Liver (tissue), 9 donors: Measurements from ENCODE around the gene UVSSA. TPM values are rescaled to one million over a fixed set of nuclear protein-coding genes. Genes with fewer than 3 reads are reported as not detected.

Experiments
- DNase-seq: peaks from one replicate; pipeline ENCODE4 v3.0.0-alpha.2; 2017; ENCODE audit warnings: low spot score
- H3K27ac ChIP-seq, 2 donors: one replicate each; pipeline ENCODE4 v1.7.0; 2013; ENCODE audit warnings: inconsistent platforms in 2 of 2, low read length in 2 of 2, control low read depth in 1 of 2, low read depth in 1 of 2, mild to moderate bottlenecking in 1 of 2
- H3K27me3 ChIP-seq, 4 donors: one replicate each; pipeline versions ENCODE4 v1.6.1 to v1.7.0; 2013; ENCODE audit warnings: low read length in 3 of 4, inconsistent platforms in 1 of 4, mild to moderate bottlenecking in 1 of 4, moderate library complexity in 1 of 4; ENCODE audit not compliant: control insufficient read depth in 4 of 4, insufficient read depth in 4 of 4
- H3K36me3 ChIP-seq, 4 donors: one replicate each; pipeline versions ENCODE4 v1.6.1 to v1.7.0; 2013; ENCODE audit warnings: low read length in 3 of 4, mild to moderate bottlenecking in 3 of 4, low read depth in 1 of 4, moderate library complexity in 1 of 4; ENCODE audit not compliant: control insufficient read depth in 4 of 4, insufficient read depth in 3 of 4
- H3K4me1 ChIP-seq, 4 donors: one replicate each; pipeline versions ENCODE4 v1.6.1 to v1.7.0; 2013; ENCODE audit warnings: low read length in 3 of 4, mild to moderate bottlenecking in 3 of 4, moderate library complexity in 1 of 4; ENCODE audit not compliant: control insufficient read depth in 4 of 4, insufficient read depth in 4 of 4
- H3K4me3 ChIP-seq, 3 donors: one replicate each; pipeline versions ENCODE4 v1.6.1 to v1.7.0; 2013; ENCODE audit warnings: low read length in 3 of 3, control low read depth in 1 of 3, low read depth in 1 of 3, mild to moderate bottlenecking in 1 of 3
- H3K9ac ChIP-seq, 2 donors: one replicate each; pipeline ENCODE4 v1.7.0; 2013; ENCODE audit warnings: low read length in 2 of 2, mild to moderate bottlenecking in 2 of 2, moderate library complexity in 2 of 2, control low read depth in 1 of 2, low read depth in 1 of 2
- H3K9me3 ChIP-seq, 4 donors: one replicate each; pipeline versions ENCODE4 v1.6.1 to v1.7.0; 2013; ENCODE audit warnings: low read length in 3 of 4; ENCODE audit not compliant: control insufficient read depth in 4 of 4
- CTCF ChIP-seq: fragments of 150-350 bp; IDR thresholded peaks from 2 replicates; pipeline ENCODE4 v1.5.1; 2017; ENCODE audit warnings: improper control_type of control experiment, low read depth, low read length; ENCODE audit not compliant: missing input control
- EGR1 ChIP-seq, 2 donors: IDR thresholded peaks; 2 replicates each; pipeline ENCODE4 v1.6.1; 2016 to 2018; ENCODE audit warnings: antibody characterized with exemption in 2 of 2, low read depth in 2 of 2
- FOXA1 ChIP-seq: IDR thresholded peaks from 2 replicates; pipeline ENCODE4 v1.6.1; 2016; ENCODE audit warnings: antibody characterized with exemption
- GABPA ChIP-seq, 2 donors: IDR thresholded peaks in 1 of 2; conservative IDR thresholded peaks in 1 of 2; 2 replicates each; pipeline ENCODE4 v1.6.1; 2016; ENCODE audit warnings: antibody characterized with exemption in 2 of 2, mild to moderate bottlenecking in 1 of 2, moderate library complexity in 1 of 2
- HNF4A ChIP-seq, 2 donors: conservative IDR thresholded peaks; 2 replicates each; pipeline ENCODE4 v1.6.1; 2016; ENCODE audit warnings: antibody characterized with exemption in 2 of 2, mild to moderate bottlenecking in 2 of 2
- REST ChIP-seq: IDR thresholded peaks from 2 replicates; pipeline ENCODE4 v1.6.1; 2016; ENCODE audit warnings: antibody characterized with exemption, mild to moderate bottlenecking
- YY1 ChIP-seq: IDR thresholded peaks from 2 replicates; pipeline ENCODE4 v1.6.1; 2016; ENCODE audit warnings: antibody characterized with exemption, mild to moderate bottlenecking
- ZBTB33 ChIP-seq: IDR thresholded peaks from 2 replicates; pipeline ENCODE4 v1.6.1; 2016; ENCODE audit warnings: antibody characterized with exemption
- WGBS: extraction: QIAGEN DNeasy Blood & Tissue Kit; methylation state at CpG from one replicate; pipeline ENCODE4 v1.1.7; 2013; 5-methylcytosine and 5-hydroxymethylcytosine counted together
- polyA plus RNA-seq, 2 donors: library from polyadenylated mRNA; stranded (reverse) in 1 of 2; unstranded in 1 of 2; fragments of 200-250 nt in 1 of 2; fragments of >200 nt in 1 of 2; fragmentation: Nextera tagmentation in 1 of 2; extraction: Ambion mirVana in 1 of 2; gene quantifications; one replicate each; pipeline versions ENCODE4 v1.2.1 to v1.2.3, GENCODE V29; 2013 to 2015
- total RNA-seq, 2 donors: library from RNA; depleted of rRNA; stranded (reverse); fragments of >200 nt; gene quantifications; one replicate each; pipeline ENCODE4 v1.2.3, GENCODE V29; 2014
- donor health status: healthy.
- donor health status: healthy.
- donor health status: healthy.
- donor health status: healthy.
- donor health status: healthy.

UVSSA gene
- total and polyA plus RNA-seq, 4 donors: 2.2 to 18.3 (median 3.6) TPM

- peaks cover 5 to 63% (median 7%) of the 10 kb centered on the region in 4 donors for H3K27me3 ChIP-seq
- 11% methylated on average over 90 of the region's 90 CpGs for WGBS
- no peak for TF ChIP-seq HNF4A (conservative IDR thresholded peaks at IDR 0.05)
- TF ChIP-seq EGR1 (IDR thresholded peaks at IDR 0.05; ENCODE audit: low read depth in 2 of 2): no peak
- no peak for TF ChIP-seq YY1
- TF ChIP-seq FOXA1: no peak
- no peak overlapping the region for H3K27ac ChIP-seq
- no peak overlapping the region for H3K4me3 ChIP-seq
- H3K36me3 ChIP-seq: no peaks in the 10 kb centered on the region
- DNase-seq: peak; percentile 30
- H3K9ac ChIP-seq: no peak overlapping the region
- peaks cover 0 to 28% (median 6%) of the 10 kb centered on the region in 4 donors for H3K4me1 ChIP-seq
- no peaks in the 10 kb centered on the region for H3K9me3 ChIP-seq
Observed at GRCh38 chr4:1405636-1406393, 58.8 kb downstream of the UVSSA start.

- 5% methylated on average over 91 of the region's 91 CpGs for WGBS
- TF ChIP-seq CTCF (no peak), REST (no peak), GABPA (IDR thresholded peaks at IDR 0.05 in 1 of 2, conservative IDR thresholded peaks at IDR 0.05 in 1 of 2) (no peak), ZBTB33 (no peak)
- Histone ChIP-seq H3K27ac (no peak within 1 kb of the TSS), H3K4me3 (no peak within 1 kb of the TSS), H3K9ac (no peak within 1 kb of the TSS), H3K9me3 (no peaks in the 10 kb centered on the region), H3K36me3 (no peaks in the 10 kb centered on the region), H3K4me1 (peaks cover 0 to 28% (median 6%) of the 10 kb centered on the region in 4 donors), H3K27me3 (peaks cover 5 to 61% (median 7%) of the 10 kb centered on the region in 4 donors)
- peak; percentile 12 for DNase-seq
Observed at GRCh38 chr4:1406394-1406980, 59.5 kb downstream of the UVSSA start, which contains the start of gene NKX1-1. NKX1-1 (minus strand) TSS chr4:1406442; CDS start chr4:1406442, 0 bp downstream.
